Activated CD4-positive, alpha-beta T cell treated with anti-CD3 and anti-CD28 coated beads, Interleukin-2, amount 50 U/mL, for 48 hours (primary cell): ENCODE results near the gene ABHD16A.

ENCODE experiments used
- DNase-seq, 2 experiments: peaks; one replicate each; pipeline ENCODE4 v3.0.0-alpha.2; 2020

ABHD16A gene

DNA sequence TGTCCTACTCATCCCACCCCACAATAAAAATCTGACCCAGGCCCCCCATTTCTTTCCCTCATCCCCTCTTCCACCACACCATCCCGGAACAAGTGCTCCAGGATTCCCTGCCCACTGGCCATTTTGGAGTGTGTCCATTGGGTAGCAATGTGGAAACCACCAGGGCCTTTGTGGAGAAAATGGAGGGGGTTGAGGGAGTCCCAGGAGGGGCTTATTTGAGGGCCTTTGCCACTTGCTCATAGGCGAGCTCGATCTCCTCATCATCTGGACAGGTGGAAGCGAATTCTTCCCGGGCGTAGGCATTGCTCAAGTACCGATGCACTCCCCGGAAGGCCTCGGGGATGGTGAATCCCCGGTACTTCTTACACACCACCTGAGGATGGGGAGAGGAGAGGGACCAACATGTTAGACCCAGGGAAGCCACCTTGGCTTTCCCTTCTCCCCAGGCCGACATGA lies 27.5 kb upstream of the ABHD16A start:
- no peak for DNase-seq

DNA sequence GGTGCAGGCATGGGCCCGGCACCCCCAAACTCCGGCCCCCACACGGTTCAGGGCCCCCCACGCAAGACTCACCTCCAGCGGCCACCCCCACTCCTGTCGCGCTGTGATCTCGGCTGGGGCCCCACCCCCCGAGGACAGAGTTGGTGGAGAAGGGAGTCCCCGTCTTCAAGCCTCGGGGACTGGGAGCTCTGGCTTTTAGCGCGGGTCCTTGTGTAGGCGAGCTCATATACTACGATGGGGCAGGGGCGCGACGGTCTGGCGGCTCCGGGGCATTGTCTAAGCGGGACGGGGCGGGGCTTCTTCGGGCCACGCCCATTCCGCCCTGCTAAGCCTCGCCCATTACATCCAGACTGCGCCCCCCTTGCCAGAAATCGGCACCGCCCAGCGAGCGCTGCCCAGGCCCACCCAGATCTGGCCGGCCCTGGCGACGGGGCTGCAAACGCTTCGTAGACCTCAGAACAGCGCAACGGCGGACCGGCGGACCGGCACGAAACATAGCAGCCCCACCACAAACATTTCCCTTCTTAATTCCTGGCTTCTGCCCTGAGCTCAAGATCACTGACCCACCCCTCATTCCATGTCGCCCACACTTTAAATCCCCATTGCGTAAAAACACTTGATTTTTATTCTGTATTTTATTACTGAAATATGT lies 27.0 kb upstream of the ABHD16A start:
- peak; percentile 65 to 72 for DNase-seq

DNA sequence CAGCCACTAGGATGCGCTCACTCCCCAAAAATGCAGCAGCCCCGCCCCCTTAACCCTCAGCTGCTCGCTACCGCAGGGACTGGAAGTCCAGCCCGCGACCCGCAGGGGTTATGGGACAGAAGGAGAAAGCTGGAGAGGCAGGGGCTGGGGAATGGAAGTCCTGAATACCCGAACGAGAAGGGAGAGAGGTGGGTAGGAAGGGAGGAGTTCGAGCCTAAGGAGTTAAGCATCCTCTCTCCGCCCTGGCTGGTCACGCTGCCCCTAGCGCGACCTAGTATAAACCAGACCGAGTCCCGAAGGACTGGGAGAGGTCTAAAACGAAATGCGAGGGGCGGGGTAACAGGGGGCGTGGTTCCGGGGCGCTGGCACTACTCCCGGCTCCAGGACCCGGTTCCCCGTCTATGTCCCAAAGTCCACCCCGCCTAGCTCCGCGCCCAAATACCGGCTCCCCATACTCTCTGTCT lies 26.4 kb upstream of the ABHD16A start:
- DNase-seq, result peak; percentile 80 to 84

DNA sequence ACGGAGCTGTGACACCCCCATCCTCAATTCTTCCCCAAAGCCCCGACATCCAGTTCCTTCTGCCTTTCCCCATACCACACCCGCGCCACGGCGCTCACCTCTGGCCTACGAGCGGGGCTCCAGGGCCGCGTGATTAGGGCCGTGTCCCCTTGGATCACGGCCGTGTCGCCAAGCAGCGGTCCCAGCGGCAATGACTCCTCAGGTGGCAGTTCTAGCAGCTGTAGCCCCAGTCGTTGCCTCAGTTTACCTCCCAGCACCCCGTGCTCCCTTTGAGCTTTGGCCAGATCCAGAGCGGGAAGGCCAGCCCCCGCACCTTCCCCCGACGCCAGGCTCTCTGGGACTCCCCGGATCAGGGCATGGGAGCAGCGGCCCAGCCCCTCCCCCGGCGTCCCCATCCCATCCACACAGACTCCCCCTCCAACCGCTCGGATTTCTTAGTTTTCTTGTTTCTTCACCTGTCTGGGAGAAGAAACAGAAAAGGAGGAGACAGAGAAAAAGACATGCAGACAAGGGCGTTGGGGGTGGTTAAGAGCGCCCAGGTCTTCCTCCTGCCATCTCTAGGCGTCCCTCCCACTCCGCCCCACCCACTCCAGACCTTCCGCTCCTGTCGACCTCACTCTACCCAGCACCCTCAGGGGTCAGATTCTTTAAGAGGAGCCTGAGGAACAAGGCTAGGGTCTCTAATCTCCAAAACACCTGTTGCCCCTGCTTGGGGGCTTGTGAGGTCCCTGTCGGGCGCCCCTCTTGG lies 25.8 kb upstream of the ABHD16A start, which contains the start of gene DDAH2:
DDAH2 (minus strand) TSS at position 533 of the 748 bp plus-strand sequence; CDS start at position 395, 138 bp downstream.
- DNase-seq, result no peak

DNA sequence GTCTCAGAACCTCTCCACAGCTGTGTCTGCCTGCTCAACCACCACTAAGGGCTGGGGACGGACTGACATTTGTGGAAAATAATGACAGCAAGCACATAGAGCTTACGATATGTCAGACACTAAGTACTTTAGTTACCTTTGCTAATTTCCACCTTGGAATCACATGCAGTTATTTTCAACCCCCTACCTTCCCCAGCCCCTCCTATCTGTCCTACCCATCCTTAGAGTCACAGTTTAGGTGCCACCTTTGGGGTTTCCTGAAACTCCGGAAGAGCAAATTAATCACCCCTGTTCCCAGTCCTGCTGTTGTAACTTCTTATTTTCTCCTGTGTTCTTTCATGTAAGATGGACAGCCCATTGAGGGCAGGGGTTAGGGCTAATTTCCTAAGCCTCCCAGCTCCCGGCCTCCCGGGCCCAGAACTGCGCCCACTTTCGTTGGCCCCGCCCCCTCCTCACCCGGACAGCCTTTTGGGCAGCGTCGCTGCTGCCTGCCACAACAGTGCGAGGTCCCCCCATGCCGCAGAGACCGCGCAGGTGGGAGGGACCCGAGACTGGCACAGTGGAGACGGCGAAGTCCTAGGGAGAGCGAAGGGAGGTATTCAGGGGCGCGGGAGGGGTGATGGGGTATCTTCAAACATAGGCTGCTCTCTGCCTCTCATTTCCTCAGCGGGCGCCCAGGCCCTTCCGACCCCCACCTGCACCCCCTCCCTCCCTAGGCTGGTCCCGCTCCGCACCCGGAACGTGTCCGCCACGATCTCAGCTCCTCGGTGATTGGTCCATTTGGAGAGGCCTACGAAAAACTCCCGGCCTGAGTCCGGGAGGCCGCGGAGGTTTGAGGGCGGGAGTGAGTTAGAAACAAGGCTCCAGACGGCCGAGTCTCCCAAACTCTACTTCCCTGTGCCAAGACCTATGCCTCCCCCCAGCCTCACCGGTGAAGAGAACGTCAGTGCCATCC lies 24.9 kb upstream of the ABHD16A start:
- DNase-seq, result no peak

DNA sequence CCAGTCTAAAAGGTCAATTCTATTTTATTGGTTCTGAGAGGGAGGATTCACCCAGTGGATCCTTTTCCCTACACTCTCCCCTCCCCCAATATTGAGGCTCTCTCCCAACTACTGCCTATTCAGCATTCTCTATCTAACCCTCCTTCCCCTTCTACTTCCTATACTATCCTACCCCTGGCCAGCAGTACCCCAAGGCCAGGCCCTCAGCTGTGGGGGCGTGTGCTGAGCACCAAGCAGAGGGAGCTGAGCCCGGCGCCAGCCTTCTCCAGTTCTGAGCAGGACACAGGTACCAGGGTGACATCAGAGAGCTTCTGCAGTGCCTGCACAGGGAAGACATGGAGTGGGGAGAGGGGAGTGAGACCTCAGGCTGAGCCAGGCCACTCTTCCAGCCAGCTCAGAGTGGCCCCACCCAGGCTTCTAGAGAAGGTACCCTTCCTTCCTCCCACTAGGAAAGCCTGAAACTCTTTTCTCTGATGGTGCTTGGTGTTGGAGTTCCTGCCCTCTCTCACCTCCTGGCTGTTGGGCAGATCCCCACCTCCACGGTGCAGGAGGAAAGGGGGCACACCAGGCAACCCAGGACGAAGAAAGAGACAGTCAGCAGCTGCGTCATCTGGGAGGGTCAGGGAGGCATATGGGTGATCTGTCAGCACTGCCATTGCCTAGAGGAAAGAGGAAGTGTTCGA lies 24.1 kb upstream of the ABHD16A start:
- no peak for DNase-seq

DNA sequence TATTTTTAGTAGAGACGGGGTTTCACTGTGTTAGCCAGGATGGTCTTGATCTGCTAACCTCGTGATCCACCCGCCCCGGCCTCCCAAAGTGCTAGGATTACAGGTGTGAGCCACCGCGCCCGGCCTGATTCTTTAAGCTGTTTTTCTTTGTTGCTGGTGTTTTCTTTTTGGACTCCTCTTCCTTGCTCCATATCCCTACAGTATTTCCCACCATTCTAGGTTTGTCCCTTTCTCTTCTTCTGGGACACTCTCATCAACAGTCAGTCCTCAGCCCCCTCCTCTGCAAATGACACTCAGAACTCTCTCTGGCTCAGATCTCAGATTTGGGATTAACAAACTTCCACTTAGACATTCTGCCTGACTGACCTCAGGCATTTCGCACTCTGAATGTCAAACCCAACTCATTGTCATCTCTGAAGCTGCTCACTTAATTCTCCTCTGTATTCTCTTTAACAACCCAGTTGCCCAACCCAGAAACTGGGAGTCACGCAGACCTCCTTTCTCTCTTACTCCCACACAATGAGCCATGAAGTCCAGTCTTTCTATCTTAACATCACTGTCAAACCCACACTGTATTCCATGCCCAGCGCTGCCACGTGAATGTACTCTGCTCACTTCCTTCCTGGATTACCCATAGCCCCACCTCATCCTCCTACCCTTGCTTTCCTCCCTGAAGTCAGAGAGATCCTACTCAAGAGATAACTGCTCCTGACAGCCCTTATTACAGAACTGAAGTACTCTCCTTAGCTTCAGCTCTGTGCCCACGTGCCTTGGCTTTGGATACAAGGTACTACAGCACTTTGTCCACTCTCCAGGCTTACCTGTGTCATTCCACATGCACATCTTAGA lies 22.6 kb upstream of the ABHD16A start:
- DNase-seq, result peak in 1 of 2 experiments; percentile 31

DNA sequence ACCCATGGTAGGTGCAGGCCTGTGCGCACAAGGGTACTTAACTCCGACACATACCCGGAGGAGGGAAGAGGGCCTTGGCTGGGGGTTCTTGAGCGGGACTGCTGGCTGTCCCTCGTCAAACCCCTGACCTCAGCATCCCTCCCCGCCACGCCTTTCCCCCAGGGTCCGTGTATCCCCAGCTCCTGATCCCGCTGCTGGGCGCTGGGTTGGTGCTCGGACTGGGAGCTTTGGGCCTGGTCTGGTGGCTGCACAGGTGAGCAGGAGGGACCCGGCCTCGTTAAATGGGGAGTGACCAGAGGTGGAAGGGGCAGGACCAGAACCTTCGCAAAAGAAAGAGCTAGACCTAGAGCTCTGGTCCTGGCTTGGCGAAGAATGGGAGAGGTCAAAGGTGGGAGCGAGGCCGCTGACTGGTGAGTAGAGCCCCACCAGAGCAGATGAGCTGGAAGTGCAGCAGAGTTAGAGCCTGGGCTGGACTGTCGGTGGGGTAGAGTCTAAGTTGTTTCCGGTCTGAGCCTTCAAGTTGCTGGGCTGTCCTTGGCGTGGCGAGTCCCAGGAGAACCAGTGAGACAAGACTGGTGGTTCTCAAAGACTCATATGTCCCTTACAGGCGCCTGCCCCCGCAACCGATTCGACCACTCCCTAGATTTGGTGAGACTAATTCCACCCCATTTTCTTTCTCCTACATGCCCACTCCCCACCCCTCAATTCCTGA lies 21.0 kb upstream of the ABHD16A start:
- DNase-seq, result no peak

DNA sequence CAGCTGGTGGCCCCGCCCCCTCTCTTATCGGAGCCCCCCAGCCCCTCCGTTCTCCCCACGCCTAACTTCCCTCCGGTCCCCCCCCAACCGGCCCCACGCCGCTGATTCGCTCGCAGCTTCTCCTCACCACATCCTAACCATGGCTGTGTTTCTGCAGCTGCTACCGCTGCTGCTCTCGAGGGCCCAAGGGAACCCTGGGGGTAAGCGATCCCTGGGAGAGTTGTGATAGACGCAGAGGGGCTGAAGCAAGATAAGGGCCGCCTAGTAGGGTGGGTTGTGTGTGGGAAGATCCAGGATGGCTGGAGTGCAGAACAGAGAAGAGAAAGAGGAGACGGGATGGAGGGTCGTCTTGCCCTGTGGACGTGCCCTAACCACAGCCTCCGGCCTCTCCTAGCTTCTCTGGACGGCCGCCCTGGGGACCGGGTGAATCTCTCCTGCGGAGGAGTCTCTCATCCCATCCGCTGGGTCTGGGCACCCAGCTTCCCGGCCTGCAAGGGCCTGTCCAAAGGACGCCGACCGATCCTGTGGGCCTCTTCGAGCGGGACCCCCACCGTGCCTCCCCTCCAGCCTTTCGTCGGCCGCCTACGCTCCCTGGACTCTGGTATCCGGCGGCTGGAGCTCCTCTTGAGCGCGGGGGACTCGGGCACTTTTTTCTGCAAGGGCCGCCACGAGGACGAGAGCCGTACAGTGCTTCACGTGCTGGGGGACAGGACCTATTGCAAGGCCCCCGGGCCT lies 20.3 kb upstream of the ABHD16A start, which contains the start of gene MPIG6B:
MPIG6B (plus strand) TSS at position 129 of the 735 bp plus-strand sequence; CDS start at position 140, 11 bp downstream.
- DNase-seq, result no peak

DNA sequence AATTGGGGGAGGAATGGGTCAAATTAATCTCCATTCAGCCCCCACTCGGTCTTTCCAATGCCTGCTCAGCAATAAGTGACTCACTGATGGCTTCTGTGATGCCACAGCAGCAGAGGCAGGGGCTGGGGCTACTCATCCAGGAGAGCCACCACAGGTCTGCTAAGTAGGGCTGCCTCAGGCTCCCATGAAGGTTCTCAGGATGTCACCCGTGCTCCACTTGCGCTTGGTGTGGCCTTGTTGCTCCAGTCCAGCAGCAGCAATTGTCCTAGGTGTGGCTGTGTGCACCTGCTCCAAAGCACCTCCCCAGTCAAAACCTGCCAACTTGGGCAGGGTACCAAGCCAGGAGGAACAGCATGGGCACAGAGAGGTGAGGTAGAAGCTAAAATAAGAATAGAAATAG lies 19.0 kb upstream of the ABHD16A start:
- DNase-seq, result no peak

DNA sequence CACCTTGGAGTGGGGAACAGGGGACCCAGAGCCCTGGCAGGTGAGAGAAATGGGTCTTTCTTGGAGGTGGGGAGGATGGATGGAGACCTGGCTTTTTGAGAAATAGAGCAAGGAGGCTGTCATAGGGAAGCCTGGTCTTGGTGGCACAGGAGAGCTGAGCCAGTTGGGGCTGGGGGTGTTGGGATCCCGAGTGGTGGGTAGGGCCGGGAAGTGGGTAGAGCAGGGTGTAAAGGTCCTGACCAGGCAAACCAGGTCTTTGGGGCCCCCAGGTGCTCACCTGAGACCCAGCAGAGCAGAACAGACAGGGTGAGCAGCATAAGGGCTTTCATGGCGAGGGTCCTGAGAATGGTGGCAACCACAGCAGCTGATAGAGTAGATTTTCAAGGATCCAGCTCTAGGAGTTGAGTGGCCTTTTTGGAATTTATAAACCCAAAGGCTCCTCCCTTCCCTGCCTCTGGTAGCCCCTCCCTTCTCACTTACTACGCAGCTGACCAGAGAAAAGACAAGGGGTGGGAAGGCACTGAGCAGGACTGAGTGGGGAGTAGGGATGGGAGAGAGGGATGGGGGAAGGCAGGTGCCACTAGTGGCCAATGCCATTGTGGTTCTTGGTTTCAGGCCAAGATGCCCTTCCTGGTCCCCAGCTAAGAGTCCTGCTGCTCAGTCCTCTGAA lies 18.4 kb upstream of the ABHD16A start, which contains the start of gene LY6G6C:
LY6G6C (minus strand) TSS at position 396 of the 670 bp plus-strand sequence; CDS start at position 329, 67 bp downstream.
- no peak for DNase-seq

DNA sequence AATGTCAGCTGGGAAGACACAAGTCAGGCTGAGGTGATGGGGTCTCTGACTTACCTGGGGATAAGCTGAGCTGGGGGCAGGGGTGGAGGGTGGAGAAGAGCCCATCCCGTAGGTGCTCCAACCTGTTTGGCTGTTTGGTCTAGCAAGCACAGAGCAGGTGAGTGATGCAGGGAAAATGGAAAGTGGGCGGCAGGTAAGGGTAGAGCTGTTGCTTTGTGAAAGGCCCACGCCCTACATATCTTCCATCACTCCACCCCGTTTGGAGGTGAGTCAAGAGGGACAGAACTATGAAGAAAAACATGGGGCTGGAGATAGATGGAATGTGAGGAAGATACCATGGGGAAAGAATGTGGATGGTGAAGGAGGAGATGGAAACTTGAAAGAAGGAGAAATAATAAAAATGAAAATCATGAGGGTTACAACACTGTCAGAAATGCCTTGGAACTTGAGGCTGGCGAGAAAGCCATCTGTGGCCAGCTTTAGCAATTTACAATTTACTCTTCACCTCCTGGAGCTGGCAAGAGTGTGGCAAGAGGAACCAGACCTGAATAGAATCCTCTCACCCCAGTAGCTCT lies 17.2 kb upstream of the ABHD16A start:
- no peak for DNase-seq

DNA sequence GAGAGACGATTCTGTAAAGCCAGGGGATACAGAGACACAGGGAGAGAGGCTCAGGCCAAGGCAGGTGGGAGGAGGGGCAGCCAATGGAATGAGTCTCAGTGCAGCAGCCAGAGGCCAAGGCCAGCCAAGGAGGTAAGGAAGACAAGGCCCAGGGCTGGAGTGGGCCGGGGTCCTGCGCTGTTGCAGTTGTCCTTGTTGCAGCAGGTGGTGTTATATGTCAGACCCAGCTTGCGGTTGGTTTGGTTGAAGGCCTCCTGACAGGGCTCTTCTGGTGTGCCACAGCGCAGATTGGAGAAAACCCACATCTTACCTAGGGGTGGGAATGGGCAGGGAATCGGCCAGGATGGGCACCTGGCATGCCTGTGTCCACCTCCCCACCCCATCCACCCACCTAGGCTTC lies 15.9 kb upstream of the ABHD16A start:
- DNase-seq, result no peak

DNA sequence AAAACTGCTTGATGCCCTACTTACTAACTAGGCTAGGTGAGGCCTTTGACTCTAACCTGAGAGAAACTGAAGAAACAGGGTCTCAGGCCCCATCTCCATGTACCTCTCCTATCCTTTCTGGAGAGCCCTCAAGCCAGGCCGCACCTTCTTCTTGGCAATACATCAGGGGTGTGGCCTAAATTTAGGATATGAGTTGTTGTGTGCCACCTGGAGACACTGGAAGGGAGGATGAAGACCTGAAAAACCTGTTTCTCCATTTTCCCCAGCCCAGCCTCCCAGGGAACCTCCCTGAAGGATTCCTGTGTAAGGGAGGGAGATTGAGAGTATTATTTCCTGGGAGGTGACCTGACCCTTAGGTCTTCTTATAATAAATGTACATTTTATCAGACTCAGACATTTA lies 15.1 kb upstream of the ABHD16A start:
- no peak for DNase-seq

DNA sequence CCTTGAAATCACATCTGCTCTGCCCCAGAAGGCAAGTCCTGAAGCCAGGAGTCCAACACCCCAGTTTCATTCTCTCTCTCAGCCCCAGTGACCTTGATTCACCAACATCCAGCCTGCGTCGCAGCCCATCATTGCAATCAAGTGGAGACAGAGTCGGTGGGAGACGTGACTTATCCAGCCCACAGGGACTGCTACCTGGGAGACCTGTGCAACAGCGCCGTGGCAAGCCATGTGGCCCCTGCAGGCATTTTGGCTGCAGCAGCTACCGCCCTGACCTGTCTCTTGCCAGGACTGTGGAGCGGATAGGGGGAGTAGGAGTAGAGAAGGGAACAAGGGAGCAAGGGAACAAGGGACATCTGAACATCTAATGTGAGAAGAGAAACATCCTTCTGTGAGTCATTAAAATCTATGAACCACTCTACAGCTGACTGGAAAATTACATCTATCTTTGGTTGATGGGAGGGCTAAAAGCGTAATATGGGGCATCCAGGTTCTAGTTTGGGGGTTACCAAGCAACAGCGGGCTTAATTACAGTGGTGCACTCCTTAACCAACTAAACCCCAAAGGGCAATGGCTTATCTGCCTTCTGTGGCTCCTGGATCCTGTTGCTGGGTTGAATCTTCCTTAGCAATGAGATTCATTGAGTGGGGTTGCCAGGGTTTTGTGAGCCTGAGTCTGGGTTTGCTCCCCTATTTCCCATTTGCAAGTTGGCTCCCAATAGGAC lies 14.5 kb upstream of the ABHD16A start:
- DNase-seq, result no peak

DNA sequence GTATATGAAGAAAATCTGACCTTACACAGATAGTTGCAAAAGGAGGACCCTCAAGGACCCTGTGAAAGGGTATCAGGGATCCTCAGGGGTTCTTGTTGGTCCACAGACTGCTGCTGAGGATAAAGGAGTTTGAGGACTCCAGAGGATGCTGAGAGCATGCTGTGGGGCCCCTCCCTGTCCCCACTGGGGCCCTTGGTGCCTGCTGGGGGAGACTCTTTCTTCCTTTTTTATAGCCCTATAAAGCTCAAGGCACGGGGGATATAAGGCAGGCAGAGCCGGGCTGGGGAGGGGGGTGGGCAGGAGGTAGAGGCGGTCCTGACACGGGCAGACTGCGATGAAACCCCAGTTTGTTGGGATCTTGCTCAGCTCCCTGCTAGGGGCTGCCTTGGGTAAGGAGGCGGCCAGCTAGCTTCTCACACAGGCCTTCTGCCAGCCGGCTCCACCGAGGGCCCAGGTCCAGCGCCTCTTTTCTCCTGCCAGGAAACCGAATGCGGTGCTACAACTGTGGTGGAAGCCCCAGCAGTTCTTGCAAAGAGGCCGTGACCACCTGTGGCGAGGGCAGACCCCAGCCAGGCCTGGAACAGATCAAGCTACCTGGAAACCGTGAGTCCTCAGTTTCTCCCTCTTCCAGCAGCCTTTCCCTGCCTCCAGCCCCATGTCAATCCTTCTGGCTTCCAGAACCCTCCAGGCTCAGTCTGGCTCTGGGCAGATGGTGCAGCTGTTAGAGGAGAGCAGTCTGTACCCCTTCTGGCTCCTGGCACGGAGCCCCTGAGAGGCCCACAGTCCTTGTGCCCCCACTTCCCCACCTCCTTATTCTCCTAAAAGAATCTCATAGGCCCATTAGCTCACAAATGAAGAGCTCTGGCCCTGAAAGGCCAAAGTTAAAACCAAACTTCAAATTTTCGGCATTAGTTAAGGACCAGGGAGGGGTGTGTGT lies 12.2 kb upstream of the ABHD16A start, which contains the start of gene LY6G6D:
LY6G6D (plus strand) TSS at position 327 of the 937 bp plus-strand sequence; CDS start at position 335, 8 bp downstream.
- no peak for DNase-seq
